ENCODE measurements around the gene FAT1. TPM values are rescaled to one million over a fixed set of nuclear protein-coding genes. Genes with fewer than 3 reads are reported as not detected.

Gene FAT1
- total RNA-seq, 1 experiment from 2014 or later: 83.9 TPM

- no peaks in the 10 kb centered on the region for H3K27me3 ChIP-seq (ENCODE audit: control insufficient read depth, insufficient read depth, low read length)
- no peaks in the 10 kb centered on the region for H3K36me3 ChIP-seq (replicated peaks; ENCODE audit: control insufficient read depth, insufficient read depth, low read length)
- no peak overlapping the region for H3K4me3 ChIP-seq (ENCODE audit: insufficient read depth, low read depth, low read length)
- no peak for DNase-seq
Measured at GRCh38 chr4:186651181-186651603, 72.5 kb downstream of the FAT1 start.

- Histone ChIP-seq H3K4me3 (ENCODE audit: insufficient read depth, low read depth, low read length) (no peak overlapping the region), H3K27me3 (ENCODE audit: control insufficient read depth, insufficient read depth, low read length) (no peaks in the 10 kb centered on the region), H3K36me3 (replicated peaks; ENCODE audit: control insufficient read depth, insufficient read depth, low read length) (no peaks in the 10 kb centered on the region)
- no peak for DNase-seq
Measured at GRCh38 chr4:186650401-186651180, 73.1 kb downstream of the FAT1 start.

GRCh38 chr4:186647821-186648220 lies 75.8 kb downstream of the FAT1 start:
- Histone ChIP-seq H3K4me3 (ENCODE audit: insufficient read depth, low read depth, low read length) (no peak overlapping the region), H3K27me3 (ENCODE audit: control insufficient read depth, insufficient read depth, low read length) (no peaks in the 10 kb centered on the region), H3K36me3 (replicated peaks; ENCODE audit: control insufficient read depth, insufficient read depth, low read length) (no peaks in the 10 kb centered on the region)
- DNase-seq: no peak

DNA sequence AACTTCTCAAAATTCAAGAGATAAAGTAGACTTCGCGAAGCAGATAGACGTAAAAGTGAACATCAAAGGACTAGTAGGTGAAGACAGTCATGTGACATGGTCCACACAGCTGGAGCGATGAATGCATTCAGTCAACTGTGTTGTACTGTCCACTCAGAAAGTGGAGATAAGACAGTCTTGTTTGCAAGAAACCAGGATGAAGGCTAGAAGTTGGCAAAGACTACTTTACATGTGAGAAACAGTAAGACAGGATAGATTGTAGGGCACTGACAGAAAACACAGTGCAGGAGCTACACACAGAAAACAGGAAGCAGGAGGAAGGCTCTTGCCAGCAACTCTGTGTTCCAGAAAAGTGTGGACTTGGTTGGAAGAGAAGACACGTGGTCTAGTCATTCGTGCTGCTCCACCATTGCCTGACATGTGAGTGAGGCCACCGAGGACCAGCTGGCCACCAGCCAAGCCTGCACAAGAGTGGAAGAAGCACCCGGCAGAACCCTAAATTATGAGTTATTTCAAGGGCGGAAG lies 78.9 kb downstream of the FAT1 start:
- Histone ChIP-seq H3K4me3 (ENCODE audit: insufficient read depth, low read depth, low read length) (no peak overlapping the region), H3K27me3 (ENCODE audit: control insufficient read depth, insufficient read depth, low read length) (no peaks in the 10 kb centered on the region), H3K36me3 (replicated peaks; ENCODE audit: control insufficient read depth, insufficient read depth, low read length) (no peaks in the 10 kb centered on the region)
- no peak for DNase-seq

GRCh38 chr4:186644311-186644638 lies 79.4 kb downstream of the FAT1 start:
- DNase-seq: no peak

DNA sequence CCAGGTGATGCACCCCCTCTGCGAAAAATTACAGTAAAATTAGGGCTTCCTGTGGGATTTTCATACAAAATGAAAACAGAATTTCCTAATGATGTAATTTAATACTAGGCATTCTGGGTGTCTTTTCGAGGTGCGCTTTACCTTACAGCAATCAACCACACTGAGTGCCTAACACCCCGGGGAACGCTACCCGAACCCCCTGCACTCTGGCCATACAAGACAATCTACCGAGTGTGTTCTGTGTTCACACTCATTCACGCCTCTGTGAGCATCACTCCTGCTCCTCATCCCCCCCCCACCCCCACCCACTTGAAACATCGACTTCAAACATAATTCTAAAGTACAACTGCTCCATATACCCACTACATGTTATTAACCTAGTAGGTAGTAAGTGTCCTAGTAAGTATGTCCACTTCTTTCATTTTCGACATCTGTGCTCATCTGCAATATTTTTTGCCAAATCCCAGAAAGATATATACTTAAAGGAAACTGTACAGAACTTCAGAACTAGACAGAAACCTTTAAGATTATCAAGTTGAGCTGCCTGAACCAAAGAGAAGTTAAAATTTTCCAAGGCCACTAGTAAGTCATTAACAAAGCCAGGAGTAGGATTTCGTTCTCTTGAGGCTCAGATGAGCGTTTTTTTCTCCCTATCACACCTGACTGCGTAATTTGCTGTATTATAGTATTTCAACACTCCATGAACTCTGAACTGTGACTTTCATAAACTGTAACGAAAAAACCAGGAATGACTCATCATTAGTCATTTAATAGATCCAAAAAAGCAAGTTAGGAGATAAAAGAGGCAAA lies 80.0 kb downstream of the FAT1 start:
- Histone ChIP-seq H3K36me3 (replicated peaks; ENCODE audit: control insufficient read depth, insufficient read depth, low read length) (no peaks in the 10 kb centered on the region), H3K4me3 (ENCODE audit: insufficient read depth, low read depth, low read length) (no peak overlapping the region), H3K27me3 (ENCODE audit: control insufficient read depth, insufficient read depth, low read length) (no peaks in the 10 kb centered on the region)
- no peak for DNase-seq

More at GRCh38 chr4:186644311-186644638, 79.4 kb downstream of the FAT1 start:
- Histone ChIP-seq H3K36me3 (replicated peaks; ENCODE audit: control insufficient read depth, insufficient read depth, low read length) (no peaks in the 10 kb centered on the region), H3K4me3 (ENCODE audit: insufficient read depth, low read depth, low read length) (no peak overlapping the region), H3K27me3 (ENCODE audit: control insufficient read depth, insufficient read depth, low read length) (no peaks in the 10 kb centered on the region)

DNA sequence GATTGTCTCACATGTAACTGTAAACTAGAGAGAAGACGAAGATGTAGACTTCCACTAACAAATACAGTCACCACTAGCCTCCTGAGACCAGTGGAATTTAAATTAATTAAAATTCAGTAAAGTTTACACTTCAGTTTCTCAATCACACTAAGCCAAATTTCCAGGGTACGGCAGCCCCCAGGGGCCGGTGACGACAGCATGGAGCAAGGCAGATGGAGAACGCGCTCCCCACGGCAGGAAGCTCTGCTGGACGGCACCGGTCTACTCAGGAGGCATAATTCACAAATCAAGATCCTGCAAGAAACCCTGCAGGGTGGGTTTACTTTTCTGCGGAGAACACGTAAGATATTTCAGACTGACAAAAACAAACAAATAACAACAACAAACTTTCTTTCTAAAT lies 80.7 kb downstream of the FAT1 start:
- no peaks in the 10 kb centered on the region for H3K27me3 ChIP-seq (ENCODE audit: control insufficient read depth, insufficient read depth, low read length)
- H3K36me3 ChIP-seq (replicated peaks; ENCODE audit: control insufficient read depth, insufficient read depth, low read length): no peaks in the 10 kb centered on the region
- H3K4me3 ChIP-seq (ENCODE audit: insufficient read depth, low read depth, low read length): no peak overlapping the region
- no peak for DNase-seq

DNA sequence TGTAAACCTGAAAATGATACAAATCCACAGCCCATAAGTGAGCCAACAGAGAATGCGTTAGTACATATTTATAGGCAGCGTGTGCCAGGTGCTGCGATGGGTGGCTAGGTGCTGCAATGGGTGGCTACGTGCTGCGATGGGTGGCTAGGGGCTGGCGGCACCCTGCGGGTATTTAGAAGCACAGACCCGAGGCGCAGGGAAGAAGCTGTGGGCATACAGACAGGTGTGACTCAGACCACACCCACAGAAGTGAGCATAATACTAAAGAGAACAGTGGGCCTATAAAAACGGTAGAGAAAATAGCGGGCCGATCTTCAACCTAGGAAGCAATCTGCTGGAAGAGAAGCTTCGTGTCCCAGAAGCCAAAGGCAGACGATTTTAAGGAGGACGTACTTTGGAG lies 81.1 kb downstream of the FAT1 start:
- no peaks in the 10 kb centered on the region for H3K36me3 ChIP-seq (replicated peaks; ENCODE audit: control insufficient read depth, insufficient read depth, low read length)
- DNase-seq: no peak
- no peaks in the 10 kb centered on the region for H3K27me3 ChIP-seq (ENCODE audit: control insufficient read depth, insufficient read depth, low read length)
- H3K4me3 ChIP-seq (ENCODE audit: insufficient read depth, low read depth, low read length): no peak overlapping the region

- H3K36me3 ChIP-seq (replicated peaks; ENCODE audit: control insufficient read depth, insufficient read depth, low read length): peaks cover 7% of the 10 kb centered on the region
- H3K4me3 ChIP-seq (ENCODE audit: insufficient read depth, low read depth, low read length): no peak overlapping the region
- no peaks in the 10 kb centered on the region for H3K27me3 ChIP-seq (ENCODE audit: control insufficient read depth, insufficient read depth, low read length)
- no peak for DNase-seq
Measured at GRCh38 chr4:186634591-186635128, 89.0 kb downstream of the FAT1 start.

DNA sequence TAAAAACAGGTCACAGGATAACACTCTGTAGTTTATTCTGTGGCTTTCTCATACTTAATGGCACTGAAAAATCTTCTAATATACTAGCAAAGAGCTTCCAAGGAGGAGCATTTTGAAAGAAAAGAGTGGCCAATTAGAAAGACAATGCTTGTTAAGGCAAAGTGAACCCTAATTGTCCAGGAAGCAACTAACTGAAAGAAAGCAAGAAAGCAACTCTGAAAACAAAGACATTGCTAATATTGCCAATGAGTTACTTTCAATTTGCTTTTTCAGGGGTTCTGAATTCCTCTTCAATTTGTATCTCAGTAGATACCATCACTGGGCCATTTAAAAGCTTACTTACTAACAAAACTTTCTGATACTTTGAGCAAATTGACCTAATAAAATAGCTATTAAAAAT lies 89.8 kb downstream of the FAT1 start:
- no peak for DNase-seq
- Histone ChIP-seq H3K4me3 (ENCODE audit: insufficient read depth, low read depth, low read length) (no peak overlapping the region), H3K36me3 (replicated peaks; ENCODE audit: control insufficient read depth, insufficient read depth, low read length) (peaks cover 7% of the 10 kb centered on the region)

DNA sequence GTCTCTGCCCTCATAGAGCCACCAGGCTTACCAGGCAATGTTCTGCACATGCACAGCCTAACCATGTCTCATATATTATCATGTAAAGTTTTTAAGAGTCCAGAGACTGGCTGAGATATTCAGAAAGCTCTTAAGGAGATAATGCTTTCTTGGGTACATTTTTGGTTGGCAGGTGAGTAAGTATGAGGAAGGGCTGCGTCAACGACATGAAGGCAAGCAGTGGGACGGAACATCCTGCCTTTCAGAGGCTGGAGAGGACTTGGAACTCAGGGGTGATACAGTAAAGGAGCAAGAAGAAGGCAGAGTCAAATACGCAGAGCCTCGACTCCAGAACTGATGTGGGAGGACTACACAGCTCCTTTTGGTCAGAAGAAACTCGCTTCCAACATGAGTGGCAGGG lies 93.5 kb downstream of the FAT1 start:
- Histone ChIP-seq H3K4me3 (ENCODE audit: insufficient read depth, low read depth, low read length) (no peak overlapping the region), H3K27me3 (ENCODE audit: control insufficient read depth, insufficient read depth, low read length) (no peaks in the 10 kb centered on the region), H3K36me3 (replicated peaks; ENCODE audit: control insufficient read depth, insufficient read depth, low read length) (peaks cover 7% of the 10 kb centered on the region)
- DNase-seq: no peak

More for the DNA sequence above, 89.8 kb downstream of the FAT1 start:
- no peaks in the 10 kb centered on the region for H3K27me3 ChIP-seq (ENCODE audit: control insufficient read depth, insufficient read depth, low read length)

- DNase-seq: no peak
- no peaks in the 10 kb centered on the region for H3K27me3 ChIP-seq (ENCODE audit: control insufficient read depth, insufficient read depth, low read length)
- H3K36me3 ChIP-seq (replicated peaks; ENCODE audit: control insufficient read depth, insufficient read depth, low read length): peaks cover 7% of the 10 kb centered on the region
- H3K4me3 ChIP-seq (ENCODE audit: insufficient read depth, low read depth, low read length): no peak overlapping the region
Measured at GRCh38 chr4:186628058-186628711, 95.5 kb downstream of the FAT1 start.

- DNase-seq: no peak
- no peak overlapping the region for H3K4me3 ChIP-seq (ENCODE audit: insufficient read depth, low read depth, low read length)
- H3K27me3 ChIP-seq (ENCODE audit: control insufficient read depth, insufficient read depth, low read length): no peaks in the 10 kb centered on the region
- peaks cover 7% of the 10 kb centered on the region for H3K36me3 ChIP-seq (replicated peaks; ENCODE audit: control insufficient read depth, insufficient read depth, low read length)
Measured at GRCh38 chr4:186627226-186627865, 96.3 kb downstream of the FAT1 start.

DNA sequence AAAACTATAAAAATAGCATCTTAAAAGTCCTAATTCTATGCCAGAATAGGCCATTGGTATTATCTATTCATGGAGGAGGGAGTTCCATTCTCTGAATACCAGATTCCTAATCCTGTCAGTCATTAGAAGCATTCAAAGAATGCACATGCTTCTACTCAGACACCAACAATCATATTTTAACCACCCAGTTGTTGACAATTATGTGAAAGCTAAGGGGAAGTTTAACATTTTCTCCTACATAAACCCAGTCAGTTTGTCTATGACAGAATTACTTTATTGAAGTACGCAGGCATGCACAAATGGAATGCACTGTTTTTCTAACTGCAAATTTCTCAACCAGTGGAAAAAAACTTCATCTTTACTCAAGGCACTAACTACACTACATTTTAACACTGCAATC lies 98.7 kb downstream of the FAT1 start:
- no peak for DNase-seq
- peaks cover 3% of the 10 kb centered on the region for H3K36me3 ChIP-seq (replicated peaks; ENCODE audit: control insufficient read depth, insufficient read depth, low read length)
- H3K27me3 ChIP-seq (ENCODE audit: control insufficient read depth, insufficient read depth, low read length): no peaks in the 10 kb centered on the region
- no peak overlapping the region for H3K4me3 ChIP-seq (ENCODE audit: insufficient read depth, low read depth, low read length)

Measured in H7 (cell line).